H7 (cell line): ENCODE results near the gene PPP3CB. TPM values are rescaled to one million over a fixed set of nuclear protein-coding genes. Genes with fewer than 3 reads are reported as not detected.

Experiments used
- DNase-seq: peaks from one replicate; pipeline ENCODE4 v3.0.0; 2012
- H3K27me3 ChIP-seq: 2 replicates; pipeline ENCODE4 v1.6.0; 2011; ENCODE audit warnings: mild to moderate bottlenecking, low read length; ENCODE audit not compliant: control insufficient read depth, insufficient read depth
- H3K36me3 ChIP-seq: replicated peaks from 2 replicates; pipeline ENCODE4 v1.5.1; 2011; ENCODE audit warnings: low read length; ENCODE audit not compliant: control insufficient read depth, insufficient read depth
- H3K4me3 ChIP-seq: 2 replicates; pipeline ENCODE4 v1.5.1; 2011; ENCODE audit warnings: low read depth, mild to moderate bottlenecking, control low read depth, low read length, moderate library complexity; ENCODE audit not compliant: insufficient read depth
- total RNA-seq: library from RNA; depleted of rRNA; stranded (reverse); fragments of >200 nt; shearing (Covaris generic); gene quantifications from 2 replicates; pipeline ENCODE4 v1.2.3, GENCODE V29; 2014; rRNA removed

The PPP3CB gene
- total RNA-seq: 11.7 and 13.3 TPM in 2 replicates

DNA sequence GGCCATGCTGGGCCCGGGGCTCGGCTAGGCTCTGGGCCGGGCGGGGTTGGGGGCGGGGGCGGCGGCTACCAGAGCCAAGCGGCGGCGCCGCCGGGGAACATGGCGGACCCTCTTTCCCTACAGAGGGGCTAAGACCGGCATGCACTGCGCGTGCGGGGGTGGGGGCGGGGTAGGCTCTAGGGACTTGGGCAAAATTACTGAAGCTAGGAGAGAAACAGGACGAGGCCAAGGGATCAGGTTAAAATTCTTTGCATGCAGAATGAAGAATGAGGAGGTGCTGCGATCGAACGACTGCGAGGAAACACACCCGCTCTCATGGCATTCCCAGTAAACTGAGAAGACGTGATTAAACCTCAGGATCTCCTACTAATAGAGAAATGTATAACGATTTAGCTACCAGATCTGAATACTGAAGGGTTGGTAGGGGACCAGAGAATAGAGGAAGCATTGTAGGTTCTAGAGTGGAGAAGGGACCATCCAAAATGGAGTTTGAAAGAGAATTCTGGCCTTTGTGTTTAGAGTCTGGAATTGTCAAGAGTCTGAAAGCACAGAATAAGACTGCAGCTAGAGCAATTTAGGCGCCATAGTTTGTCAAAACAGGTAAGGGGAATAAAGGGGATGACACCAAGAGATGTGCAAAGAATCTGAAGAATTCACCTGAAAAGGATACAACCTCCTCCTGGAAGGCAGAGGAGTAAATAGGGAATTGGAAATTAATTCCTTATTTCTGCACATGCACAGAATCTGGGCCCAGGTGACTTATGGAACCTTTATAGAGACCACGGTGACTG is at the start of gene PPP3CB:
PPP3CB (minus strand) TSS at position 141 of the 791 bp plus-strand sequence; CDS start at position 6, 135 bp downstream.
- H3K27me3 ChIP-seq: no peaks in the 10 kb centered on the region
- peak within 1 kb of the TSS; percentile 95 for H3K4me3 ChIP-seq
- peaks cover 4% of the 10 kb centered on the region; the same call in 1 of the 2 replicates for H3K36me3 ChIP-seq
- DNase-seq: no peak

DNA sequence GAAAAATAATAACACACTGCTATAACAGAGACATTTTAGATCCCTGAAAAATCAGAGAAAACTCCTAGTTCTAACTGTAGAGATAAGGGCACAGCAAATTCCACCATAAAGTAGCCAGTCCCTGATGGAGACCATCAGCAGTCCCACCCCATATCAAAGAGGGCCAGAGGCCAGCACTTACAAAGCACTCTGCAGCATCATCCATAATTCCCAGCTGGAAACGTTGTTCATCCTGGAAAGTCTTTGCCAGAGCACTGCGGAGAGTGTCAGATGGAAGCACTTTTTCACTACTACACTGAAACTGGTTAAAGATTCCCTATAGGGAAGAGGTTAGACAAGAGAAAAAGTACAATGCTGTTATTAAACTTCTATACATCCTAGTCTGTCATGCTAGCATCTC is 49.5 kb upstream of the PPP3CB start:
- H3K27me3 ChIP-seq: no peaks in the 10 kb centered on the region
- DNase-seq: no peak
- peaks cover 4% of the 10 kb centered on the region; the same call in 1 of the 2 replicates for H3K36me3 ChIP-seq
- no peak overlapping the region for H3K4me3 ChIP-seq

DNA sequence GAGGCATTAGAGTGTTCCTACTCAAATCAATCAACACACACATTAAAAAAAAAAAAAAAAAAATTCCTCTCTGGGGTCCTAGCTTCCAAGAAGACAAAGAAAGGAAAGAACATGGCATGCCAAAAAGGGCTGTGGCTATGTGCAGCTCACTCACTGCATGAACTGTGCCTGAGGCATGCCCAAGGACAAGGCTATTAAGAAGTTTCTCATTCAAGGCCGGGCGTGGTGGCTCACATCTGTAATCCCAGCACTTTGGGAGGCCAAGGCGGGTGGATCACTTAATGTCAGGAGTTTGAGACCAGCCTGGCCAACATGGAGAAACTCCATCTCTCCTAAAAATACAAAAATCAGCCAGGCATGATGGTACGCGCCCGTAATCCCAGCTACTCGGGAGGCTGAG is 41.9 kb upstream of the PPP3CB start:
- no peak overlapping the region for H3K4me3 ChIP-seq
- no peak for DNase-seq
- no peaks in the 10 kb centered on the region for H3K27me3 ChIP-seq
- peaks cover 4% of the 10 kb centered on the region; the same call in 1 of the 2 replicates for H3K36me3 ChIP-seq

DNA sequence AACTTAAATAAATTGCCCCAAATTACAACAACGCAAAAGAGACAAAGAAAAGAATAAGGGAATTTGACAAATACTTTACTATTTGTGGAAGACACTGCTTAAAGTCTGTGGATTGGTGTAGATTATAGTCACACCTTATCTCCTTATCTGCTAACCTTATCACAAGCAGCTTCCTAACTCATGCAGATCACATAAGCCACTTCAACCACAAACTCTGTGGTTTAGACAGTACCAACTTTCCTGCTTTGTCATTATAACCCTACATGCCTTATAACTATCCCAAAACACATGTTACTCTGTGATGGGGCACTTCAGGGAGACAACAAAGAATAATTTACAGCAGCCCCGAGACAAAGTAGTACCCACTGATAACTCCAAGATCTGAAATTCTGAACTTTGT is 41.5 kb upstream of the PPP3CB start:
- no peak overlapping the region for H3K4me3 ChIP-seq
- H3K27me3 ChIP-seq: no peaks in the 10 kb centered on the region
- peaks cover 4% of the 10 kb centered on the region; the same call in 1 of the 2 replicates for H3K36me3 ChIP-seq
- DNase-seq: no peak

DNA sequence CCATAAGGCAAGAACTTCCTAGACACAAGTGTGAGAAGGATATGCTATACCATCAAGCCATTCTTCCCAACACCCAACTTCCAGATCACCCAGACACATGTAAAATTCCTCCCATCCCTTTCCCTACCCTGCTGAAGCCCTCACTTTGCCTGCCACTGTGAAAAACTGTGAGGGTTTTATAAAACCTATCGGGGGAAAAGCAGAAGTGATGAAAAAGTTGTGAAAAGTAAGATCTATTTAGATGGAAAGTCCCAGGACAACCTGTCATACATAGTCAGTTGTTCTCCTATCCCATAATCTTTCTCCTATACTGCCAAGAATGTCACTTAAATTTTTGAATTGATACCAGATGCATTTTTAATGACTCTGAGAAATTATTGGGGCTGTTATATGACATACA is 39.0 kb upstream of the PPP3CB start:
- Histone ChIP-seq H3K36me3 (peaks cover 2% of the 10 kb centered on the region), H3K4me3 (no peak overlapping the region), H3K27me3 (no peaks in the 10 kb centered on the region)
- DNase-seq: no peak

DNA sequence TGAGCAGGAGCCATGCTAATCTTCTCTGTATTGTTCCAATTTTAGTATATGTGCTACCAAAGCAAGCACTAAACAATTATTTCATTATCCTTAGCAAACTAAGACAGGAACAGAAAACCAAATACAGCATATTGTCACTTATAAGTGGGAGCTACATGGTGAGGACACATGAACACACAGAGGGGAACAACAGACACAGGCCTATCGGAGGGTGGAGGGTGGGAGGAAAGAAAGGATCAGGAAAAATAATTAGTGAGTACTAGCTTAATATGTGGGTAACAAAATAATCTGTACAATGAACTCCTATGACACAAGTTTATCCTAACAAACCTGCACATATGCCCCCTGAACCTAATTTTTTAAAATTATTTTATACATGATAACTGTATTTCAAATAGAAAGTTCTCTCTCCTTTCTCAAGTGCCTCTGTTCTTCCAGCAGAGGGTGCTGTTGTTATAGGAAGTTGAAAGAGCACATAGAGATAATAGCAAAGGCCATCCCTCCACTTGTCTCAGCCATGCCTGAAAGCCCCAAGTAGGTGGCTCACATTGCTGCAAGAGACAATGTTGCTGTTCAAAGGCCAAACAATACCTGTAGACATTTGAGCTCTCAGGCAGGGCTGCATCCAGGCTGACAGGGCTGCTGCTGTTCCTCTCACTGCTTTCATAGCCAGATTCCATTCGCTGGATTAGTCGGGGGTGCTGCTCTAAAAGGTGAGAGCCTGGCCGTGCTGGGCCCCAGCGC is 33.4 kb upstream of the PPP3CB start:
- Histone ChIP-seq H3K4me3 (no peak overlapping the region), H3K27me3 (no peaks in the 10 kb centered on the region), H3K36me3 (peaks cover 4% of the 10 kb centered on the region)
- DNase-seq: peak; percentile 79

DNA sequence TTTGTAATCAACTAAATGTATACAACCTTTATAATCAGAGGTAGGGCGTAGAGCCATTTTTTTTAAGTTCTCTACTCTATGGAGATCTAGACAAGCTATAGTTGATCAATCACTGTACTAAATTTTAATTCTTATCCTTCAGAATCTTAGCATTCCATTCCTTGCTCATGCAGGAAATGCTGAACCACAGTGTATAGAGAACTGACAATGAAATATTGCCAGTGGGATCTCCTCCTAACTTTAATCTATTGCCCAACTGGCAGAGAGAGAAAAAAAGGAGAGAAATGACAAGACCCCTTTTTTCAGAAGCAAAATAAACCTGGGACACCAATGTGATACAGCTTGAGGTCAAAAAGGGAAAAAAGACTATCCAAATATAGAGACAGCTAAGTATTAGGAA is 26.4 kb upstream of the PPP3CB start:
- Histone ChIP-seq H3K36me3 (peaks cover 10% of the 10 kb centered on the region), H3K27me3 (no peaks in the 10 kb centered on the region), H3K4me3 (no peak overlapping the region)
- DNase-seq: no peak

DNA sequence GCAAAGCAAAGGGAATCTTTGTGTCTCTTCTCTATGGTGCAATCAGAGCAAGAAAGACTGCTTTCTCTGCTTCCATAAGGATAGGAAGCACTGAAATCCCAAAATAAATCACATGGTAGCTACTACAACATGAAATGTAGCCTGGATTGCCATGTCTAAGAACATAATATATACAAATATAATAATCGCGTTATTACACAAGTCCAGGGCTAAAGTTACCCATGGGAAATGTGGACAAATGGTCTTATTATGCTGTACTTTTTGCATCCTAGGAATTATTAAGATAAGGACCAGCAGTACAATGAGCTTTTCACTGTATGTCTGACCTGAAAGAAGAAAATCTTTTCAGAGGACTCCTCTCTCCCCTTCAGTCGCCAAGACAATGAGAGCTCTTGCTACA is 23.5 kb upstream of the PPP3CB start:
- Histone ChIP-seq H3K36me3 (peaks cover 18% of the 10 kb centered on the region), H3K27me3 (no peaks in the 10 kb centered on the region), H3K4me3 (no peak overlapping the region)
- DNase-seq: no peak

DNA sequence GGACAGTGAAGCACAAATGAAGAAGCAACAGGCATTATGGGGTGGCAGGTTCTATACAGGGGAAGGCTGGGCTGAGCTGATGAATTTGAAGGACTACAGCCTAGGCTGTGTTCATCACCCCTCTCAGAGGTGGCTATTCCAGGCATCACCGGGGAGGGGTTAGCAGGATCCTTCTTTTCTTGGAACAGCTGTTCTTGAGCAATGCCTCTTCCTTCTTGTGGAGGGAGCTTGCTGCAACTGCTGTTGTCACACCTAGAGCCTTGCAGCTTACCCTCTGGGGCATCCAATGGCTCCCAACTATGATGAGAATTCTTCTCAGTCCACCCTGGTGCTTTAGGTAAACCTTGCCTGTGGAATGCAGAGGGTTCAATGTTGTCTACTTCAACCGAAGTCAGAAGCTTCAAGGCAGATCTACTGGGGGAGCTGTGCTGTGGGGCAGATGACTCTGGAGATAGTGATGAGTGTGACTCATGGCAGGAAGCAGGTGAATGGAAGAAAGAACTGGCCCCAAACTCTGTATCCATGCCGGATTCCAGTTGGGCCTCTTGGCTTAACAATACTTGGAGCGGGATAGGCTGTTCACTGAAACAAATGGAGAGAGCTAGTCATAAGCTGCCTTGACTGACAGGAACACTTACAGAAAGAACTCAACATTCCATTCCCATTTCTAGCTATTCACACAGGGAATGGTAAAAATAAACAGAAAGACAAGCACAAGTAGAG is 21.5 kb upstream of the PPP3CB start:
- H3K4me3 ChIP-seq: no peak overlapping the region
- H3K36me3 ChIP-seq: peaks cover 18% of the 10 kb centered on the region
- no peaks in the 10 kb centered on the region for H3K27me3 ChIP-seq
- DNase-seq: no peak

DNA sequence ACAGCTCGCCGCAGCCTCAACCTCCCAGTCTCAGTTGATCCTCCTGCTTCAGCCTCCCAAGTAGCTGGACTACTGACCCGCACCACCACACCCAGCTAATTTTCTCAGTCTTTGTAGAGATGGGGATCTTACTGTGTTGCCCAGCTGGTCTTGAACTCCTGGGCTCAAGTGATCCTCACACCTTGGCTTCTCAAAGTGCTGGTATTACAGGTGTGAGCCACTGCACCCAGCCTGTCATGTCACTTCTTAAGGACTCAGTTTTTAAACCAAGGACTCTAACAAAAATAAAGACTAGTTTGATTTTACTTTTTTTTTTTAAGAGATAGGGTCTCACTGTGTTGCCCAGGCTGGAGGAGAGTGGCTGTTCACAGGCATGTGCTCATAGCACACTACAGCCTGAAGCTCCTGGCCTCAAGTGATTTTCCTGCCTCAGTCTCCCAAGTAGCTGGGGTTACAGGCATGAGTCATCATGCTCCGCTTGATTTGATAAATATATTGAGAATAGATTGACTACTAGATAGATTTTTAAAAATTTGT is 16.5 kb upstream of the PPP3CB start:
- H3K4me3 ChIP-seq: no peak overlapping the region
- H3K36me3 ChIP-seq: peaks cover 10% of the 10 kb centered on the region
- no peaks in the 10 kb centered on the region for H3K27me3 ChIP-seq
- no peak for DNase-seq

DNA sequence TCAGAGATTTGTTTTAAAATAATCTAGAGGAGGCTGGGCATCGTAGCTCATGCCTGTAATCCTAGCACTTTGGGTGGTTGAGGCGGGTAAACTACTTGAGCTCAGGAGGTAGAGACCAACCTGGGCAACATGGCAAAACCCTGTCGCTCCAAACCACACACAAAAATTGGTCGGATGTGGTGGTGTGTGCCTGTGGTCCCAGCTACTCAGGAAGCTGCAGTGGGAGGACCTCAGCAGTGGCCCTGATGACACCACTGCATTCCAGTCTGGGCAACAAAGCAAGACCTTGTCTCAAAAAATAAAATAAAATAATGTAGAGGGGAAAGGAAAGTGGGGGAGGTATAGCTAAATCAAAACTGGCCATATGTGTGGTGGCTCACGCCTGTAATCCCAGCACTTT is 13.9 kb upstream of the PPP3CB start:
- no peaks in the 10 kb centered on the region for H3K36me3 ChIP-seq
- no peak for DNase-seq
- H3K4me3 ChIP-seq: no peak overlapping the region
- no peaks in the 10 kb centered on the region for H3K27me3 ChIP-seq

DNA sequence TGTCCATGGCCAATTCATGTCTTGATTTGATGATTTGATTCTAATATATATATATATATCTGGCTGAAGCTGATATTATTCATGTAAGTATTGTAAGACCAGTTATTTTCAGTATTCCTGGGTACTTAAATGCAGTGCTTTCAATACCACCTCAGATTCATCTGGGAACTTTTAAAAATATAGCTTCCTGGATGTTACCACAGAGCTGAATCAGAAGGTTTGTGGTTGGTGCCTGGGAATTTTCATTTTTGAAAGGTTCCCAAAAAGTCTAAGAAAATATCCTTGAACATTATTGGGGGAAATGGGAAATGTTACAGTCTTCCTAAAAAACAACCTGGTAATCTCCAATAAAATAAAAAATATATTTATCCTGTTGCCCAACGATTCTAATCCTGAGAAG is 10.7 kb upstream of the PPP3CB start:
- Histone ChIP-seq H3K4me3 (no peak overlapping the region), H3K27me3 (no peaks in the 10 kb centered on the region), H3K36me3 (no peaks in the 10 kb centered on the region)
- no peak for DNase-seq

DNA sequence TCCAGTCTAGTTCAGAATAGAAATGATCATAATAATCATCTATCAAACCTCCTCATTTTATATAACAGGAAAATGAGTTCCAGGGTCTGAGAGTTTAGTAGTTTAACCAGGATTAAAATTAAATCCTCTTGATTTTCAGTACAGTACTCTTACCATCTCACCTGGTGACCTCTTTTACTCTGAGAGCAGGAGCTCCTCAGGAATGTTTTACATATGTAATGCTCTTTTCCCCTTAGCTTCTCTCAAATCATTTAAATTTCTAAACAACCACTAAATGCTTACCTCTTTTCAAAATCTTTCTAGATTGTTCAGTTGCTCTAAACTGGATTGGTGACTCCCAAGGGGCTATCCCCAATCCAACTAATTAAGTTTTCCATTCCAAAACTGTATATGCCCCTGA is 10.2 kb upstream of the PPP3CB start:
- peak; percentile 30 for DNase-seq

DNA sequence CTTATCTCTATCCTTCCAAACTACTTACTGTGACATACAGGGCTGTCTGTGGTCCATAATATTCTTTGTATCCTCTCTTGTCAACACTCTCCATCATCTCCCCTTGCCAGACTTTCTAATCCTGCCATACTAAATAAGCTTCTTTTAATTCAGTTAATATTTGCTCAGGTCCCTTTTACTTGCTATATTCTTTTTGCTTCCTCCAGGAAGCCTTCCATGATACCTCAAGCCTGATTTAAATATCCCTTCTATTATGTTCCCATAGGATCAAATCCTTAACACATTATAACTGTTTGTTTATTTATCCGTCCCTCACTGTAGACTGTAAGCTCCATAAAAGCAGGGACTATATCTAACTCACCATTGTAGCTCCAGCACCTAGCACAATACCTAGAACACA is 7.2 kb upstream of the PPP3CB start:
- H3K27me3 ChIP-seq: no peaks in the 10 kb centered on the region
- no peak for DNase-seq
- H3K36me3 ChIP-seq: peaks cover 4% of the 10 kb centered on the region; the same call in 1 of the 2 replicates
- H3K4me3 ChIP-seq: no peak overlapping the region

More for the DNA sequence above, 10.2 kb upstream of the PPP3CB start:
- no peak overlapping the region for H3K4me3 ChIP-seq
- H3K27me3 ChIP-seq: no peaks in the 10 kb centered on the region
- H3K36me3 ChIP-seq: no peaks in the 10 kb centered on the region
